GM23338 (cell line): Measurements from ENCODE around the gene AP2A2.

Experiments
- CREB1 ChIP-seq: fragments of 250-450 bp; sonication (Bioruptor Pico); IDR thresholded peaks from 2 replicates; pipeline ENCODE4 v1.5.0; 2020; ENCODE audit warnings: low read depth, mild to moderate bottlenecking, moderate library complexity
- EZH2 ChIP-seq: fragments of 200-600 bp; sonication (generic); IDR thresholded peaks from one replicate; pipeline ENCODE4 v1.8.0; 2017; ENCODE audit warnings: antibody characterized with exemption, mild to moderate bottlenecking, low read depth; ENCODE audit not compliant: unreplicated experiment
- EZH2phosphoT487 ChIP-seq: fragments of 200-600 bp; sonication (generic); IDR thresholded peaks from one replicate; pipeline ENCODE4 v1.8.1; 2018; ENCODE audit warnings: antibody characterized with exemption; ENCODE audit not compliant: unreplicated experiment
- JUNB ChIP-seq: IDR thresholded peaks from one replicate; pipeline ENCODE4 v1.6.1; 2016; ENCODE audit warnings: antibody characterized with exemption; ENCODE audit not compliant: unreplicated experiment
- POLR2AphosphoS5 ChIP-seq: IDR thresholded peaks from 2 replicates; pipeline ENCODE4 v1.6.1; 2016; ENCODE audit warnings: antibody characterized with exemption, low read depth
- TF ChIP-seq, protein P1 (sequence below), 2 experiments: fragments of 200-600 bp in 1 of 2; sonication (generic) in 1 of 2; conservative IDR thresholded peaks; 2 replicates each; pipeline versions ENCODE4 v1.5.1 to v1.6.1; 2016 to 2017; ENCODE audit warnings: antibody characterized with exemption in 2 of 2, low read depth in 2 of 2, mild to moderate bottlenecking in 2 of 2, moderate library complexity in 1 of 2
- TF ChIP-seq, protein P2 (sequence below): IDR thresholded peaks from one replicate; pipeline ENCODE4 v1.6.1; 2018; ENCODE audit warnings: antibody characterized with exemption; ENCODE audit not compliant: unreplicated experiment

DNA sequence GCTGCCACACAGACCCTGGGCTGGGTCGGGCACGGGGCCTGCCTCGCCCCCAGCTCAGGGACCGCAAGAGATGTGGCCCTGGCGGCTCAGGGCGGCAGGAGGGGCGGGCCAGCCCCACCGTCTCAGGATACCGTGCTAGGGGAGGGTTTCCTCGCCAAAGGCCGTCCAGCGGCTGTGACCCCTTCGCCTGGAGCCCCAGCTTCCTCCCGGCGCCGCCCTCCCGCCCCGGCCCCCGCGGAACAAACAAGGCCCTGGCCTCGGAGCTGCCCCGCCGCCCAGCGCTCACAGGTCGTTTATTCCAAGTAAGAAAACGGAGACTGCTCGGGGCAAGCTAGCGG is 543 bp upstream of the AP2A2 start:
- TF ChIP-seq, protein P1, sequence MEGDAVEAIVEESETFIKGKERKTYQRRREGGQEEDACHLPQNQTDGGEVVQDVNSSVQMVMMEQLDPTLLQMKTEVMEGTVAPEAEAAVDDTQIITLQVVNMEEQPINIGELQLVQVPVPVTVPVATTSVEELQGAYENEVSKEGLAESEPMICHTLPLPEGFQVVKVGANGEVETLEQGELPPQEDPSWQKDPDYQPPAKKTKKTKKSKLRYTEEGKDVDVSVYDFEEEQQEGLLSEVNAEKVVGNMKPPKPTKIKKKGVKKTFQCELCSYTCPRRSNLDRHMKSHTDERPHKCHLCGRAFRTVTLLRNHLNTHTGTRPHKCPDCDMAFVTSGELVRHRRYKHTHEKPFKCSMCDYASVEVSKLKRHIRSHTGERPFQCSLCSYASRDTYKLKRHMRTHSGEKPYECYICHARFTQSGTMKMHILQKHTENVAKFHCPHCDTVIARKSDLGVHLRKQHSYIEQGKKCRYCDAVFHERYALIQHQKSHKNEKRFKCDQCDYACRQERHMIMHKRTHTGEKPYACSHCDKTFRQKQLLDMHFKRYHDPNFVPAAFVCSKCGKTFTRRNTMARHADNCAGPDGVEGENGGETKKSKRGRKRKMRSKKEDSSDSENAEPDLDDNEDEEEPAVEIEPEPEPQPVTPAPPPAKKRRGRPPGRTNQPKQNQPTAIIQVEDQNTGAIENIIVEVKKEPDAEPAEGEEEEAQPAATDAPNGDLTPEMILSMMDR (conservative IDR thresholded peaks at IDR 0.05; ENCODE audit: low read depth in 2 of 2) = no peak
- TF ChIP-seq EZH2phosphoT487 = no peak
- no peak for TF ChIP-seq CREB1
- no peak for TF ChIP-seq EZH2
- TF ChIP-seq, protein P2, sequence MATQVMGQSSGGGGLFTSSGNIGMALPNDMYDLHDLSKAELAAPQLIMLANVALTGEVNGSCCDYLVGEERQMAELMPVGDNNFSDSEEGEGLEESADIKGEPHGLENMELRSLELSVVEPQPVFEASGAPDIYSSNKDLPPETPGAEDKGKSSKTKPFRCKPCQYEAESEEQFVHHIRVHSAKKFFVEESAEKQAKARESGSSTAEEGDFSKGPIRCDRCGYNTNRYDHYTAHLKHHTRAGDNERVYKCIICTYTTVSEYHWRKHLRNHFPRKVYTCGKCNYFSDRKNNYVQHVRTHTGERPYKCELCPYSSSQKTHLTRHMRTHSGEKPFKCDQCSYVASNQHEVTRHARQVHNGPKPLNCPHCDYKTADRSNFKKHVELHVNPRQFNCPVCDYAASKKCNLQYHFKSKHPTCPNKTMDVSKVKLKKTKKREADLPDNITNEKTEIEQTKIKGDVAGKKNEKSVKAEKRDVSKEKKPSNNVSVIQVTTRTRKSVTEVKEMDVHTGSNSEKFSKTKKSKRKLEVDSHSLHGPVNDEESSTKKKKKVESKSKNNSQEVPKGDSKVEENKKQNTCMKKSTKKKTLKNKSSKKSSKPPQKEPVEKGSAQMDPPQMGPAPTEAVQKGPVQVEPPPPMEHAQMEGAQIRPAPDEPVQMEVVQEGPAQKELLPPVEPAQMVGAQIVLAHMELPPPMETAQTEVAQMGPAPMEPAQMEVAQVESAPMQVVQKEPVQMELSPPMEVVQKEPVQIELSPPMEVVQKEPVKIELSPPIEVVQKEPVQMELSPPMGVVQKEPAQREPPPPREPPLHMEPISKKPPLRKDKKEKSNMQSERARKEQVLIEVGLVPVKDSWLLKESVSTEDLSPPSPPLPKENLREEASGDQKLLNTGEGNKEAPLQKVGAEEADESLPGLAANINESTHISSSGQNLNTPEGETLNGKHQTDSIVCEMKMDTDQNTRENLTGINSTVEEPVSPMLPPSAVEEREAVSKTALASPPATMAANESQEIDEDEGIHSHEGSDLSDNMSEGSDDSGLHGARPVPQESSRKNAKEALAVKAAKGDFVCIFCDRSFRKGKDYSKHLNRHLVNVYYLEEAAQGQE = no peak
- TF ChIP-seq JUNB = no peak
- no peak for TF ChIP-seq POLR2AphosphoS5
